ENCODE data around the gene TBC1D4. TPM values are rescaled to one million over a fixed set of nuclear protein-coding genes. Genes with fewer than 3 reads are reported as not detected.

The TBC1D4 gene
- total RNA-seq, 4 donors from 2014 or later, result 38.2 to 56.9 (median 43.9) TPM

GRCh38 chr13:75495938-75496337 is 14.0 kb upstream of the TBC1D4 start:
- TF ChIP-seq, protein P1, sequence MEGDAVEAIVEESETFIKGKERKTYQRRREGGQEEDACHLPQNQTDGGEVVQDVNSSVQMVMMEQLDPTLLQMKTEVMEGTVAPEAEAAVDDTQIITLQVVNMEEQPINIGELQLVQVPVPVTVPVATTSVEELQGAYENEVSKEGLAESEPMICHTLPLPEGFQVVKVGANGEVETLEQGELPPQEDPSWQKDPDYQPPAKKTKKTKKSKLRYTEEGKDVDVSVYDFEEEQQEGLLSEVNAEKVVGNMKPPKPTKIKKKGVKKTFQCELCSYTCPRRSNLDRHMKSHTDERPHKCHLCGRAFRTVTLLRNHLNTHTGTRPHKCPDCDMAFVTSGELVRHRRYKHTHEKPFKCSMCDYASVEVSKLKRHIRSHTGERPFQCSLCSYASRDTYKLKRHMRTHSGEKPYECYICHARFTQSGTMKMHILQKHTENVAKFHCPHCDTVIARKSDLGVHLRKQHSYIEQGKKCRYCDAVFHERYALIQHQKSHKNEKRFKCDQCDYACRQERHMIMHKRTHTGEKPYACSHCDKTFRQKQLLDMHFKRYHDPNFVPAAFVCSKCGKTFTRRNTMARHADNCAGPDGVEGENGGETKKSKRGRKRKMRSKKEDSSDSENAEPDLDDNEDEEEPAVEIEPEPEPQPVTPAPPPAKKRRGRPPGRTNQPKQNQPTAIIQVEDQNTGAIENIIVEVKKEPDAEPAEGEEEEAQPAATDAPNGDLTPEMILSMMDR (IDR thresholded peaks at IDR 0.05; ENCODE audit: low read depth), result no peak

DNA sequence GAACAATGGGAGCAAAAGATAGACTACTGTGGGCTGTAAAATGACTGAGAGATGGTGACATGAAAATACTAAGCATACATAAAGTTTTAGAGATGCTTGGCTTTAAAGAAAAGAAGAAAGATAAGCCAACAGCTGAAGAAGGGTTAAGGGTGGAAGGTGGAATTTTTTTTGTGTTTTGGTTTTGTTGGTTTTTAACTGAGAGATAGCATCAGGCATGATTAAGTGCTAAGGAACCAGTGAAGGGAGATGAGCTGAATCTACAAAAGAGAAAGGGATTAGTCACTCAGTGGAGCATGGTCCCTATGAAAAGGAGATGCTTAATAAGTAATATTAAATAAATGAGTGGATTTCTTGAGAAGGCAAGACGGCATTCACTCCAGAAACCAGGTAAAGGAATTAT is 12.5 kb upstream of the TBC1D4 start:
- TF ChIP-seq, protein P1 (IDR thresholded peaks at IDR 0.05; ENCODE audit: low read depth), result no peak

DNA sequence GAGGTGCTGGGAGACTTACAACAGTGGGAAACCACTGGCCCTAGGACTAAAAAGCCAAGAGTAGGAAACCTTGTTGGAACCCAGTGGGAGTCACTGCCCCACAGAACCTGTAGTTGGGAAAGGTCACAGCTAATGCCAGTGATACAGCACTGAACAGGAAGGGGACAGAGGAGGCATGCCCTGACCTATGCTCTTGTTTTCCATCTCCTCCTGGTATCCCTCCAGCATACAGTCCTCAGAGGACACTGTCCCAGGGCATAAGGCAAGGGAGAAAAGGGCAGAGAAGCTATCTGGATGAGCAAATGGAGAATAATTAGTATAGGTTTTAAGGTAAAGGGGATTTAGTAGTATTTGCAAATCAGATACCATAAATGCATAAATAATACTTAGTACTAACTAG is 11.2 kb upstream of the TBC1D4 start:
- TF ChIP-seq, protein P1 (IDR thresholded peaks at IDR 0.05; ENCODE audit: low read depth), result no peak

DNA sequence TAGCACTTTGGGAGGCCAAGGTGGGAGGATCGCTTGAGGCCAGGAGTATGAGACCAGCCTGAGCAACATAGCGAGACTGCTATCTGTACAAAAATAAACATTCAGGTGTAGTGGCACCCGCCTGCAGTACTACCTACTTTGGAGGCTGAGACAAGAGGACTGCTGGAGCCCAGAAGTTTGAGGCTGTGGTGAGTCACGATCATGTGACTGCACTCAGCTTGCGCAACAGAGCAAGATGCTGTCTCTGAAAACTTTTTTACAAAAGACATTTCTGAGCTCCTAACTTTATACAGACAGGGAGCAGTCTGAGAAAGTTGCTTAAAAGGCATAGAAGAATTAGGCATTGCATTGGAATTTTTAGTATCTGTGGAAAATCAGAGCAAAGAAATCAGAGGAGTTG is 10.4 kb upstream of the TBC1D4 start:
- TF ChIP-seq, protein P1 (IDR thresholded peaks at IDR 0.05; ENCODE audit: low read depth), result no peak

DNA sequence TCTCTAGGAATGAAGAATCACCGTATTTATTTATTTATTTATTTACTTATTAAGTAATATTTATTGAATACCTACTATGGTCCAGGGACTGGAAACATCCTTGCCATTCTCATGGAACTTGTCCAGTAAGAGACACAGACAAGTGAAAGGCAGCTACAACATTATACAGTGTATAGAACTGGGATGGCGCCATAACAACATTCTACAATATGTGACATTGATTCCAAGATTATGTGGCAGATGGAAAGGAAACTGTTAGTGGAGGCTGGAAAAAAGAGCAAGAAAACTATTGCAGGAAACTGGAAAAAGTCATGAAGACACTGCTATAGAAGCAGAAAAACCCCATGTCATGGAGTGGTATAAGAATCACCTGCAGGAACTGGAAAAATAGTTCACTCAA is 9.4 kb upstream of the TBC1D4 start:
- TF ChIP-seq, protein P1 (IDR thresholded peaks at IDR 0.05; ENCODE audit: low read depth), result no peak

- TF ChIP-seq, protein P1 (IDR thresholded peaks at IDR 0.05; ENCODE audit: low read depth), result no peak
Observed at GRCh38 chr13:75489502-75490263, 7.7 kb upstream of the TBC1D4 start.

GRCh38 chr13:75486146-75487062 is 4.4 kb upstream of the TBC1D4 start:
- TF ChIP-seq, protein P1 (IDR thresholded peaks at IDR 0.05; ENCODE audit: low read depth), result no peak

Measured in subcutaneous adipose tissue (tissue), 4 donors.